Epithelial cell of esophagus (primary cell): ENCODE measurements around the gene LPCAT3.
"Not testable (repeated sequence)": the region's sequence is repeated elsewhere in the genome, so short reads cannot be mapped to it uniquely, and the experiment has no call there.

ENCODE experiments used
- DNase-seq: peaks from one replicate; pipeline ENCODE4 v3.0.0; 2010; ENCODE audit warnings: low read depth
- H3K4me3 ChIP-seq: 2 replicates; pipeline ENCODE4 v1.5.1; 2011; ENCODE audit warnings: mild to moderate bottlenecking, low read length, control low read depth
- TF ChIP-seq, protein P1 (sequence below): IDR thresholded peaks from 2 replicates; pipeline ENCODE4 v1.5.1; 2011; ENCODE audit warnings: low read depth, mild to moderate bottlenecking, low read length, control low read depth, inconsistent platforms; ENCODE audit not compliant: insufficient read depth; ENCODE audit errors: missing control alignments

LPCAT3 gene

DNA sequence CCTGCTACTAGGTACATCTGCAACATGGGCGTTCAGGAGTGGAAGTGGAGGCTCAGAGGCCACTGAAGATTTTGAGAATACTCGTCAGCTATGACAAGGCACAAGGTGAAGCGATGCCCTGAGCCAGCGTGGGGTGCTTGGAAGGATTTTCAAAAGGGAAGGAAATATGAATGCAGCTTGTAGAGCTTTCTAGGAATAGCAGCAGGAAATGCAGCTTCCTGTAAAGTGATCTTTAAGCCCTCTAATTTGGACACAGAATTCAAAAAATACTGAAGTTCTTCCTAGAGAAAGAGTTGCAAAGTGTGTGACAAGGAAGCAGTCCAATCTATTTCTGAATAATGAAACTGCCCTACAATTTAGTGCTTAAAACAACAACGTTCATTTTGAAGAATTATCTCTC lies 29.0 kb upstream of the LPCAT3 start:
- H3K4me3 ChIP-seq, result no peak overlapping the region
- DNase-seq, result no peak
- TF ChIP-seq, protein P1, sequence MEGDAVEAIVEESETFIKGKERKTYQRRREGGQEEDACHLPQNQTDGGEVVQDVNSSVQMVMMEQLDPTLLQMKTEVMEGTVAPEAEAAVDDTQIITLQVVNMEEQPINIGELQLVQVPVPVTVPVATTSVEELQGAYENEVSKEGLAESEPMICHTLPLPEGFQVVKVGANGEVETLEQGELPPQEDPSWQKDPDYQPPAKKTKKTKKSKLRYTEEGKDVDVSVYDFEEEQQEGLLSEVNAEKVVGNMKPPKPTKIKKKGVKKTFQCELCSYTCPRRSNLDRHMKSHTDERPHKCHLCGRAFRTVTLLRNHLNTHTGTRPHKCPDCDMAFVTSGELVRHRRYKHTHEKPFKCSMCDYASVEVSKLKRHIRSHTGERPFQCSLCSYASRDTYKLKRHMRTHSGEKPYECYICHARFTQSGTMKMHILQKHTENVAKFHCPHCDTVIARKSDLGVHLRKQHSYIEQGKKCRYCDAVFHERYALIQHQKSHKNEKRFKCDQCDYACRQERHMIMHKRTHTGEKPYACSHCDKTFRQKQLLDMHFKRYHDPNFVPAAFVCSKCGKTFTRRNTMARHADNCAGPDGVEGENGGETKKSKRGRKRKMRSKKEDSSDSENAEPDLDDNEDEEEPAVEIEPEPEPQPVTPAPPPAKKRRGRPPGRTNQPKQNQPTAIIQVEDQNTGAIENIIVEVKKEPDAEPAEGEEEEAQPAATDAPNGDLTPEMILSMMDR, result no peak

DNA sequence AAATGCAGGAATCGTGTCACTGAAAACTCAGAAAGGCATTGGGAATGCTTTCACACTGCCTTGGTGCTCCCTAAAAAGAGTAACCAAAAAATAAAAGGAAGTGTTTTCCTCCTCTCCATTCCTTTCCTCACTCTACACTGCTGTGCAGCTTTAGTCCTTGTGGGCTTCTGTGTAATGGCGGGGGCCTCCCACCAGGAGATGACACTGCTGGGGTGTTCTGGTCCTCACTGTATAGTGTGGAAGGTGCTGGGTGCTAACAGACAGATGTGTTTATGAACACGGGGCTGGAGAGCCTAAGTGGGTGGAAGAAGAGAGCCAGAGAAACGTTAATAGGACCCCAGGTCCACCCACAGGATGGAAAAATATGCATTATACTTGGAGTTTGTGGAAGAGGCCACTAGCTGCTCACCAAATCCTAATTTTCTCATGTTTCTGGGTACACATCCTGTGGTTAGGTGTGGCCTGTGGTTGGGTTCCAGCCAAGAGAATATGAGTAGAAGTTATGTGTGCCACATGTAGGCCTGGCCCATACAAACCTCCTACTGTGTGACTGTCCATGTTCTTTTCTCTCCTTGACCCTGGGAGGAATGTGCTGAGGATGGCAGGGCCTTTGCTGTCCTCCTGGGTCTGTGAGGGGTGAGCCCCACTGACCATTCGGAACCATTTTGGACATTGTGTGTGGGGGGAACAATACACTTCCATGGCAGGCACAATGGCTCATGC lies 28.3 kb upstream of the LPCAT3 start:
- TF ChIP-seq, protein P1, result no peak
- no peak for DNase-seq
- H3K4me3 ChIP-seq, result no peak overlapping the region

DNA sequence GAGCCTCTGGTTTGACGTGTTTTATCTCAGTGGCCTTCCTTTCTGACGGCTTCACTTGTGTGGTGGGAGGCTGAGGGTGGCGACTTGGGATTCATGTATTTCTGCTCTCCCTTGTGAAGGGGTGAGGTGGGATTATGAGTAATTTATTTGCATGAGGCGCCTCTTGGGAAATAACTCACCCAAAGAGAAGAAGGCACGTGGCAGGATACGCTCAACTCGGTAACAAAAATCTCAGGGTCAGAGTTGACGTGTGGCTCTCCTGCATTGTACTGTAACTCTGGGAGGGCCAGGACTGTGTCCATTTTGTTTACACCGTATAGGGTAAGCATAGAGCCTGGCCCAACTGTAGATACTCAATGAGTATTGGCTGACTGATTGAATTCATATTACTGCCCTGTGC lies 27.6 kb upstream of the LPCAT3 start:
- no peak for DNase-seq
- no peak overlapping the region for H3K4me3 ChIP-seq
- TF ChIP-seq, protein P1, result no peak

DNA sequence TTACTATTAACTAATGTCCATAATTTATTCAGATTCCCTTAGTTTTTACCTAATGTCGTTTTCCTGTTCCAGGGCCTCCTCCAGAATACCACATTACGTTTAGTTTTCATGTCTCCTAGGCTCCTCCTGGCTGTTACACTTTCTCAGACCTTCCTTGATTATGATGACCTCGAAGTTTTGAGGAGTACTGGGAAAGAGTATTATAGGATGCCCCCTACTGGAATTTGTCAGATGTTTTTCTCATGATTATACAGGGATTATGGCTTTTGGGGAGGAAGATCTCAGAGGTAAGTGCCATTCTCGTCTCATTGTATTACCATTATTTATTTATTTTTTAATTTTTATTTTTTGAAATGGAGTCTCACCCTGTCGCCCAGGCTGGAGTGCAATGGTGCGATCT lies 24.6 kb upstream of the LPCAT3 start:
- H3K4me3 ChIP-seq, result no peak overlapping the region
- DNase-seq, result peak; percentile 65
- TF ChIP-seq, protein P1, result peak; percentile 45

DNA sequence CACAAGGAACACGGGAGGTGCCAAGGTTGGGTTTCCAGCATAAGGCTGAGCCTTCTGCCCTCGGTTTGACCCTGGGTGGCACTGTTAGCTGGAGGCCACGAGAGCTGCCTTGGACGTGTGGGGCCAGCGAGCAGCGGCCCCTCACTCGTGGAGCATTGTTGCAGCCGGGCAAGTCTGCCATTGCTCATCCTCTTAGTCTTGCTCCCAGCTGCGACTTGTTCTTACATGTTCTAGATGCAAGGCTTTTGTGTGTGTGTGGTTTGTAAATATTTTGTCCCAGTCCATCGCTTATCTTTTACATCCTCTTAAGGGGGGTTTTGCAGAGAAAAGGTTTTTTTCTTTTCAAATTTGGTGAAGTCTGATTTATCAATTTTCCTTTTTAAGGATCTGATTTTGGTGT lies 21.1 kb upstream of the LPCAT3 start:
- TF ChIP-seq, protein P1, result no peak
- DNase-seq, result peak; percentile 86
- H3K4me3 ChIP-seq, result no peak overlapping the region

DNA sequence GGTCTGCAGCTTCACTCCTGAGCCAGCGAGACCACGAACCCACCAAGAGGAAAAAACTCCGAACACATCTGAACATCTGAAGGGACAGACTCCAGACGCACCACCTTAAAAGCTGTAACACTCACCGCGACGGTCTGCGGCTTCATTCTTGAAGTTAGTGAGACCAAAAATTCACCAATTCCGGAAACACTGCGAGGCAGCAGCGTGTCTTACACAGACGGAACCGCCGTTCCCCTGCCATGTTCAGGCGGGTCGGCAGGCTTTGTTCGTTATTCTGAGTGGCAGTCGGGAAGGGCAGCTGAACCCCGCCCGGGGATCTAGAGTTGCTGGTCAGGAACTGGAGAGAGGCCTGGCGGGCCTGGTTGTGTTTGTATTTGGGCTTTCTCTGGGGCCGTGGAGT lies 20.3 kb upstream of the LPCAT3 start:
- no peak for DNase-seq
- TF ChIP-seq, protein P1, result no peak
- no peak overlapping the region for H3K4me3 ChIP-seq

DNA sequence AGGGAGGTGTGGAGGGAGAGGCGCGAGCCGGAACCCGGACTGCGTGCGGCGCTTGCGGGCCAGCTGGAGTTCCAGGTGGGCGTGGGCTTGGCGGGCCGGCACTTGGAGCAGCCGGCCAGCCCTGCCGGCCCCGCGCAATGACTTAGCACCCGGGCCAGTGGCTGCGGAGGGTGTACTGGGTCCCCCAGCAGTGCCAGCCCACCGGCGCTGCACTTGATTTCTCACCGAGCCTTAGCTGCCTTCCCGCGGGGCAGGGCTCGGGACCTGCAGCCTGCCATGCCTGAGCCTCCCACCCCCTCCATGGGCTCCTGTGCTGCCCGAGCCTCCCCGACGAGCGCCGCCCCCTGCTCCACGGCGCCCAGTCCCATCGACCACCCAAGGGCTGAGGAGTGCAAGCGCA lies 19.1 kb upstream of the LPCAT3 start:
- not testable (repeated sequence) for DNase-seq, H3K4me3 ChIP-seq

DNA sequence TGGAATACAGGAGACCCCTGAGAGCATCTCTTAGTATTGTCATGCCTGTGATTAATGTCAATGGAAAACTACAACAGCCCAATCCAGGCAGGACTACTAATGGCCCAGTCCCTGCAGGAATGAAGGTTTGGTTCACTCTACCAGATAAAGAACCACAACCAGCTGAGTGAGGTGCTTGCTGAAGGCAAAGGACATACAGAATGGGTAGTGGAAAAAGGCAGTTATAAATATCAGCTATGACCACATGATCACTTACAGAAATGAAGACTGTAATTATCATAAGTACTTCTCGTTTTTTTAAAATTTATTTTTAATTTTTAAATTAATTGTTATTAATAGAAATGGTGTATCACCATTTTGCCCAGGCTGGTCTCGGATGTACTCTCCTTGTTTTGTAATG lies 17.2 kb upstream of the LPCAT3 start:
- TF ChIP-seq, protein P1, result no peak
- DNase-seq, result no peak
- H3K4me3 ChIP-seq, result no peak overlapping the region
